HG03342 (cell line): Measurements from ENCODE around the gene VTI1A.
"Not testable (repeated sequence)": the region's sequence is repeated elsewhere in the genome, so short reads cannot be mapped to it uniquely, and the experiment has no call there.

ENCODE experiments used
- ATAC-seq: cut with Tn5 transposase; IDR thresholded peaks from one replicate; pipeline ENCODE4 v1.9.1; 2021; ENCODE audit warnings: mild to moderate bottlenecking, moderate library complexity; ENCODE audit not compliant: unreplicated experiment

VTI1A gene

GRCh38 chr10:112536663-112537062, 89.6 kb downstream of the VTI1A start:
- ATAC-seq: no peak

GRCh38 chr10:112538168-112538567, 91.2 kb downstream of the VTI1A start:
- no peak for ATAC-seq

DNA sequence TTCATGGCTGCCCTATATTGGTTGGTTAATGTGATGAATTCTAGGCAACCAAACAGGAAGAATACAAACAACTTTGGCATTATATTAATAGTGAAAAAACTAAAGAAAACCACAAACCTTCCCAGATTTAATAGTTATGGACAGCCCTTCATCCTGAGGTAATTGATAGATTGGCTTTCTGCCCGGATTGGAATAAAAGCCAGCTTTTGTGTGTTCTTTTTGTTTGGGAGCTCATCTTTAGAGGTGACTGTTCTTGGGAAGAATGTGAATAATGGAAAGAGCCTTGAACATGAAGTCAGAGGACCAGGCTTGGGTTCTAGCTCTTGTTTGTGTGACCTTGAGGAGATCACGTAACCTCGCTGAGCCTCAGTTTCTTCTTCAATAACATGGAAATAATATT, 92.3 kb downstream of the VTI1A start:
- ATAC-seq: no peak

GRCh38 chr10:112542823-112543222, 95.8 kb downstream of the VTI1A start:
- ATAC-seq: not testable (repeated sequence)

DNA sequence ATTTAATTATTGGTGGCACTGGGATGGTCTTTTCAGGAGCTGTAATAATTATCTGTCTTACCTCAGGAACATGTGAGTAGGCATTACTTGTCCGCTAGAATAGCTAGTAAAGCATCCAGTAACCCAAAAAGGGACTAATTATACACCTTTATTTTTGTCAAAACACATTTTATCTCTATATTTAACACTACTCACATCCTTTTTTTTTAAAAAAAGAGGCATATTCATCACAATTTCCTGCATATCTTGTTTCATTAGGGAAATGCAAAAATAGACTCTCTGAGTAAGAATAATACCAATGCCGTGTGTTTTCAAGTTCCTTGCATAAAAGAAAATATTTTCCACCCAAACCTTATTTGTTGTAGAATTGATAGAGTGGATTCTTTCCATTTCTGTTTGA, 99.5 kb downstream of the VTI1A start:
- ATAC-seq: no peak

GRCh38 chr10:112548535-112549276, 101.7 kb downstream of the VTI1A start:
- ATAC-seq: no peak

DNA sequence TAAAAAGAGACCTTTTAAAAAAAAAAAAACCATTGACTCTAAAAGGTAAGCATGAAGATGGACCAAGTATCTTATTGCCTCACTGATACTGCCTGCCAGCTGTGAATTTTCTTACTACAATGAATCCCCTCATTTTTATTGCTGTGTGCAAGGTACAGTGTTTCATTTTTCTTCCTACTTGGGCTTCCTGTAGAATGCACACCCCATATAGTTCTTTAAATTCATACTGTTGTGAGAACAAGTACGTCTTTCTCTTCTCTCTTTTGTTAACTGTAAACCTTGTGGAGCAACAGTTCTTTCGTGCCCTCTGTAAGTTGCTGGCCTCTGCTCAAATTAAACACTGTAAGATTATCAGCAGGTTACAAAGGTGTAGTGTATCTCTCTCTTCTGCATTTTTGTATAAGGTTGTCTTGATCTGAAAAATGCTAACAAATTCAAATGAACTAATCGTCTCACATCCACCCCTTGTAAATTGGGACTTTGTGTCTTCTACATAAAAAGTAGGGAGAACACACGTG, 105.6 kb downstream of the VTI1A start:
- no peak for ATAC-seq

- no peak for ATAC-seq
Observed at GRCh38 chr10:112553315-112553714, 106.3 kb downstream of the VTI1A start.

GRCh38 chr10:112554263-112554662, 107.2 kb downstream of the VTI1A start:
- no peak for ATAC-seq

- no peak for ATAC-seq
Observed at GRCh38 chr10:112557197-112557596, 110.2 kb downstream of the VTI1A start.

- no peak for ATAC-seq
Observed at GRCh38 chr10:112558476-112559142, 111.6 kb downstream of the VTI1A start.

DNA sequence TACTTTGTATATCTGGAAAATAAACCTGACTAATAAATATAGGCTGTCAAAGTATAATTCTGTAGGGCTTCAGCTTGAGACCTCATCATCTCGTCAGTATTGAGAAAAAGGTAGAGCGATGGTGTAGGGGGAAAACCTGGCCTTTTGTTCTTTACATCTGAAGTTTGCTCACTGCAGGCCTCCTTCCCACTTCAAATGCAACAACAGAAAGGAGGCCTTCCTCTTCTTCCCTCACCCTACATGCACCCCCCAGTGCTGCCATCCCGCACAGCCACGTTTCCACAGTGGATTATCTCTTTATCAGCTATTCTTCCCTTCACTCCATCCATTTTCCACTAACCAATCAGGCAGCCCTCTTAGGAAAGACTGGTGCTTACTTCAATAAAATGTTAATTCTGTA, 112.3 kb downstream of the VTI1A start:
- ATAC-seq: no peak

GRCh38 chr10:112562122-112562521, 115.1 kb downstream of the VTI1A start:
- no peak for ATAC-seq

- no peak for ATAC-seq
Observed at GRCh38 chr10:112562809-112563663, 116.0 kb downstream of the VTI1A start.

GRCh38 chr10:112564337-112564736, 117.3 kb downstream of the VTI1A start:
- ATAC-seq: no peak

DNA sequence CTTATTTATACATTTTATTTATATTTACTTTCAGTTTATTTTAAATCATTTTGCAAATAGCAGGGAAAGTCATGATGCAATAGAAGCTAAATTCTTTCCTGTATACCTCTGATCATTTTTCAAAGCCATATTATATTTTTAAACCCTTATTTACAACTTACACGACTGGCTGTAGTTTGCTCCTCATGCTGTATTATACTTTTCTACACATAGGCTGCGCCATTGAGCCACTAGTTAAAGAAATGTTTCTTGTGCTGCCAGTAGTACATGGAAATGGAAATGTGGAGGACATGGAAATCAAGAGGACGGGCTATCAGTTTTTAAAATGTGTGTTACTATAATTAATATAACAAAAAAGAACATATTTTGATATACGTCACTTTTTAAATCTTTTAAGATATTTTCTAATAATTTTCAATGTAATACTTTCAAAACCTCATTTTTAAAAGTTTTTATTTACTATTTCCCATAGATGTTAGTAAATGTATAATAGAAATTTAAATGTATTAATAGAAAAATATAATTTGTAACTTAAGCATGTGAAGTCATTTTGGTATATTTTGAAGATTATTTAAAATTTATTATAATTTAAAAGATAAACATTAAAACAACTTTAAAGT, 118.5 kb downstream of the VTI1A start:
- ATAC-seq: peak; percentile 64

DNA sequence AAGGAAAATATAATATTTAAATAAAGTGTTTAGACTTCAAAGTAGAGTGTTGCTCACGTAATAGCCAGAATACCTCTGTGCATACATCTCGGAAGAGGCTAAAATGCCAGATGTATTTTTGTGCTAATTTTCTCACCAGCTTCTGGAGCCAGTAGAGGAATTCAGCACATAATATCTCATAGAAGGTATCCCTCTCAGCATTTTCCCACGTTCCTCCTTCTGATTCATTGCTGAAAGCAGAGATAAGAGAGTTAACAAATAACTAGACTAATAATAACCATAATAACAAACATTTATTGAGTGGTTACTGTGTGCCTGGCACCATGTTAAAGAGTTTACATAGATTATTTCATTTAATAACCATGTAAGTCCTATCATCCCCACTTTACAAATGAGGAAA, 123.6 kb downstream of the VTI1A start:
- no peak for ATAC-seq

GRCh38 chr10:112579578-112579977, 132.6 kb downstream of the VTI1A start:
- ATAC-seq: no peak

DNA sequence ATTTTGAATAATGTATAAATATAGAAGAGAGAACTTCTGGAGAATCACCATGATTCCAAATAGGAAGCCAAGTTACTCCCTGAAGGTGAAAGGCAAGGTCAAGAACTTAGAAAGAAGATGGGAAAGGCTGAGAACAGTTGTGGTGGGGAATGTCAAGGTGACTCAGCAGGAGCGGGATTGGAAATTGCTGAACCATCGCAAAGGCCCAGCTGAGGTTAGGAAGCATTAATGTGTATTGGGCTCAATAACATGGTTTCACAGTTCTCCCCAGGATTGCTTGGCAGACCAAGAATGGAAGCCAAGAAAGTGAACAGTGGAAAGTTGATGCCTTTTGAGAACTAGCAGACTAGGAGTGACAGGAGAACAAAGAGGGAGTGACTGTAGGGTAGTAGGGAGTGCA, 133.3 kb downstream of the VTI1A start:
- ATAC-seq: no peak

GRCh38 chr10:112581921-112582320, 134.9 kb downstream of the VTI1A start:
- no peak for ATAC-seq
